IMR-90 (cell line): Measurements from ENCODE around the gene MAP7. TPM values are rescaled to one million over a fixed set of nuclear protein-coding genes. Genes with fewer than 3 reads are reported as not detected.
A peak's percentile ranks its signal among the peaks of the same experiment; 100 is the strongest.

Experiments used
- ATAC-seq: fragments of 200-7000 bp; cut with Tn5 transposase; 2 replicates; pipeline ENCODE4 v1.9.1; 2020; ENCODE audit warnings: low read depth, mild to moderate bottlenecking, moderate library complexity
- BruUV-seq: library from RNA; stranded (reverse); fragments of 400-500 nt; replicated peaks from 2 replicates; lab custom pipeline; 2021; lab: Mats Ljungman, UMichigan
- CTCF ChIA-PET: fragments of 300-600 bp; formaldehyde crosslinking; extraction: SDS; loops from one replicate; lab custom pipeline; 2021; ENCODE audit warnings: antibody characterized with exemption; lab: Yijun Ruan, JAX
- POLR2A ChIA-PET: fragments of 300-600 bp; sonication (Branson Sonifier 250); formaldehyde crosslinking; loops from one replicate; lab custom pipeline; 2022; ENCODE audit warnings: antibody characterized with exemption; ENCODE audit not compliant: unreplicated experiment; lab: Charles Lee
- DNase-seq: peaks from one replicate; pipeline ENCODE4 v3.0.0; 2013
- H2AFZ ChIP-seq: replicated peaks from 2 replicates; pipeline ENCODE3; 2013; ENCODE audit warnings: low read length, mild to moderate bottlenecking; ENCODE audit not compliant: poor library complexity
- H2AK5ac ChIP-seq: 2 replicates; pipeline ENCODE4 v1.6.1; 2013; ENCODE audit warnings: low read depth, low read length, inconsistent platforms
- H2AK9ac ChIP-seq: replicated peaks from 2 replicates; pipeline ENCODE3; 2013; ENCODE audit warnings: mild to moderate bottlenecking, low read depth, low read length, moderate library complexity; ENCODE audit not compliant: poor library complexity
- H2BK120ac ChIP-seq: 2 replicates; pipeline ENCODE4 v1.6.1; 2013; ENCODE audit warnings: low read depth, low read length, inconsistent platforms
- H2BK15ac ChIP-seq: 3 replicates; pipeline ENCODE4 v1.6.1; 2013; ENCODE audit warnings: low read depth, low read length, inconsistent platforms
- H2BK20ac ChIP-seq: 2 replicates; pipeline ENCODE4 v1.6.1; 2013; ENCODE audit warnings: low read depth, mild to moderate bottlenecking, inconsistent platforms, low read length, moderate library complexity
- H2BK5ac ChIP-seq: 2 replicates; pipeline ENCODE4 v1.6.1; 2013; ENCODE audit warnings: mild to moderate bottlenecking, low read depth, low read length, inconsistent platforms; ENCODE audit not compliant: poor library complexity, severe bottlenecking
- H3K14ac ChIP-seq: replicated peaks from 2 replicates; pipeline ENCODE4 v1.6.1; 2013; ENCODE audit warnings: low read depth, low read length, inconsistent platforms
- H3K18ac ChIP-seq: 2 replicates; pipeline ENCODE4 v1.6.1; 2013; ENCODE audit warnings: low read depth, low read length, control low read depth
- H3K23ac ChIP-seq: 2 replicates; pipeline ENCODE4 v1.6.1; 2013; ENCODE audit warnings: low read depth, low read length, inconsistent platforms
- H3K27ac ChIP-seq: 2 replicates; pipeline ENCODE4 v1.5.1; 2013; ENCODE audit warnings: mild to moderate bottlenecking, control low read depth, low read length; ENCODE audit not compliant: insufficient read depth
- H3K27me3 ChIP-seq: 2 replicates; pipeline ENCODE4 v1.6.1; 2013; ENCODE audit warnings: low read length; ENCODE audit not compliant: control insufficient read depth, insufficient read depth
- H3K36me3 ChIP-seq: 2 replicates; pipeline ENCODE4 v1.6.1; 2013; ENCODE audit warnings: low read length, mixed read lengths; ENCODE audit not compliant: control insufficient read depth, insufficient read depth
- H3K4ac ChIP-seq: 2 replicates; pipeline ENCODE4 v1.6.1; 2013; ENCODE audit warnings: low read depth, low read length, inconsistent platforms
- H3K4me1 ChIP-seq: 2 replicates; pipeline ENCODE4 v1.6.1; 2013; ENCODE audit warnings: low read length, mixed read lengths; ENCODE audit not compliant: control insufficient read depth, insufficient read depth
- H3K4me2 ChIP-seq: 2 replicates; pipeline ENCODE4 v1.6.1; 2013; ENCODE audit warnings: low read depth, mild to moderate bottlenecking, control low read depth, low read length, moderate library complexity
- H3K4me3 ChIP-seq: 2 replicates; pipeline ENCODE4 v1.5.1; 2013; ENCODE audit warnings: low read depth, mild to moderate bottlenecking, control low read depth, low read length, moderate library complexity; ENCODE audit not compliant: insufficient read depth
- H3K56ac ChIP-seq: 2 replicates; pipeline ENCODE4 v1.6.1; 2013; ENCODE audit warnings: low read length, inconsistent platforms; ENCODE audit not compliant: insufficient read depth; ENCODE audit errors: extremely low read depth
- H3K79me1 ChIP-seq, 2 experiments: 2 replicates each; pipeline ENCODE4 v1.6.1; 2013; ENCODE audit warnings: low read length in 2 of 2, inconsistent platforms in 1 of 2, low read depth in 1 of 2
- H3K9ac ChIP-seq: 2 replicates; pipeline ENCODE4 v1.6.1; 2013; ENCODE audit warnings: low read depth, low read length, control low read depth
- H3K9me1 ChIP-seq: 2 replicates; pipeline ENCODE4 v1.6.1; 2013; ENCODE audit warnings: low read length, inconsistent platforms; ENCODE audit not compliant: insufficient read depth
- H3K9me3 ChIP-seq: 2 replicates; pipeline ENCODE4 v1.6.1; 2013; ENCODE audit warnings: low read length; ENCODE audit not compliant: control insufficient read depth, insufficient read depth
- H4K20me1 ChIP-seq: 2 replicates; pipeline ENCODE4 v1.6.1; 2013; ENCODE audit warnings: low read length, inconsistent platforms; ENCODE audit not compliant: insufficient read depth
- H4K5ac ChIP-seq: 2 replicates; pipeline ENCODE4 v1.6.1; 2013; ENCODE audit warnings: mild to moderate bottlenecking, low read depth, low read length, control low read depth
- H4K8ac ChIP-seq, 2 experiments: 2 replicates each; pipeline ENCODE4 v1.6.1; 2013; ENCODE audit warnings: low read depth in 2 of 2, low read length in 2 of 2, control low read depth in 1 of 2, inconsistent platforms in 1 of 2
- H4K91ac ChIP-seq: 2 replicates; pipeline ENCODE4 v1.6.1; 2013; ENCODE audit warnings: low read depth, low read length, inconsistent platforms; ENCODE audit not compliant: insufficient read depth
- BHLHE40 ChIP-seq: fragments of 150-350 bp; IDR thresholded peaks from 2 replicates; pipeline ENCODE4 v1.6.1; 2016; ENCODE audit warnings: mild to moderate bottlenecking, low read depth, low read length
- CEBPB ChIP-seq: IDR thresholded peaks from 2 replicates; pipeline ENCODE4 v1.6.1; 2012; ENCODE audit warnings: low read depth, low read length, improper control_type of control experiment
- CHD1 ChIP-seq: IDR thresholded peaks from 2 replicates; pipeline ENCODE4 v1.6.1; 2012; ENCODE audit warnings: low read depth, low read length, improper control_type of control experiment
- CTCF ChIP-seq: conservative IDR thresholded peaks from 2 replicates; pipeline ENCODE4 v1.5.1; 2012; ENCODE audit warnings: mild to moderate bottlenecking, low read depth, low read length, improper control_type of control experiment
- FOS ChIP-seq: fragments of 150-350 bp; IDR thresholded peaks from 2 replicates; pipeline ENCODE4 v1.6.1; 2016; ENCODE audit warnings: low read depth, low read length
- MAFK ChIP-seq: IDR thresholded peaks from 2 replicates; pipeline ENCODE4 v1.6.1; 2012; ENCODE audit warnings: low read depth, low read length, improper control_type of control experiment
- MXI1 ChIP-seq: IDR thresholded peaks from 2 replicates; pipeline ENCODE4 v1.6.1; 2012; ENCODE audit warnings: low read depth, mild to moderate bottlenecking, low read length, moderate library complexity, borderline replicate concordance
- NFE2L2 ChIP-seq: fragments of 150-350 bp; IDR thresholded peaks from 2 replicates; pipeline ENCODE4 v1.6.1; 2016; ENCODE audit warnings: low read depth, mild to moderate bottlenecking, low read length
- POLR2A ChIP-seq: IDR thresholded peaks from 2 replicates; pipeline ENCODE4 v1.6.1; 2012; ENCODE audit warnings: mild to moderate bottlenecking, low read depth, low read length
- RCOR1 ChIP-seq: IDR thresholded peaks from 2 replicates; pipeline ENCODE4 v1.6.1; 2012; ENCODE audit warnings: mild to moderate bottlenecking, low read length, improper control_type of control experiment; ENCODE audit not compliant: insufficient replicate concordance
- RFX5 ChIP-seq: IDR thresholded peaks from 2 replicates; pipeline ENCODE4 v1.8.0; 2012; ENCODE audit warnings: low read depth, mild to moderate bottlenecking, low read length, moderate library complexity
- SMC3 ChIP-seq: fragments of 150-350 bp; IDR thresholded peaks from 2 replicates; pipeline ENCODE4 v1.6.1; 2016; ENCODE audit warnings: low read depth, mild to moderate bottlenecking, antibody characterized with exemption, low read length, moderate library complexity
- WGBS, 2 experiments: methylation state at CpG; one replicate each; pipeline versions ENCODE4 v1.1.5 to v1.1.7; 2013; ENCODE audit warnings: missing lambda C conversion rate in 2 of 2; ENCODE audit not compliant: insufficient read length in 1 of 2; ENCODE audit errors: extremely low coverage in 2 of 2; 5-methylcytosine and 5-hydroxymethylcytosine counted together
- dilution Hi-C: fragments of 300-500 bp; cut with HindIII; formaldehyde crosslinking; loops from one replicate; pipeline ENCODE4 v1.14.3; 2018; ENCODE audit warnings: low sequenced_read_pairs; ENCODE audit not compliant: unreplicated experiment
- in situ Hi-C: fragments of 300-500 bp; cut with MboI; formaldehyde crosslinking; loops from 3 replicates; pipeline ENCODE4 v1.14.3; 2019; ENCODE audit warnings: low sequenced_read_pairs, inconsistent platforms, mixed read lengths
- intact Hi-C: fragments of 100-400 bp; cut with micrococcal nuclease; formaldehyde crosslinking; loops from 2 replicates; pipeline ENCODE4 v1.10.0; 2022
- polyA plus RNA-seq, 3 experiments: library from polyadenylated mRNA; depleted of rRNA; stranded (reverse); fragments of >200 nt; gene quantifications; 2 replicates each; pipeline ENCODE4 v1.2.3, GENCODE V29; 2012; ENCODE audit warnings: low replicate concordance in 1 of 3
- total RNA-seq: library from RNA; depleted of rRNA; stranded (reverse); fragments of >200 nt; gene quantifications from 2 replicates; pipeline ENCODE4 v1.2.3, GENCODE V29; 2012
- TF ChIP-seq, protein P1 (sequence below): fragments of 150-350 bp; IDR thresholded peaks from 2 replicates; pipeline ENCODE4 v1.6.1; 2017; ENCODE audit warnings: mild to moderate bottlenecking, antibody characterized with exemption, low read length, low read depth

Gene MAP7
- total and polyA plus RNA-seq, 2 of the 4 experiments (the other 2 are of a cell fraction): 0.19 to 0.36 TPM

- Histone ChIP-seq H3K9ac (no peak overlapping the region), H2BK120ac (no peak overlapping the region), H3K36me3 (no peaks in the 10 kb centered on the region), H2BK20ac (peak overlapping the region; percentile 8; the same call in 1 of the 2 replicates), H2AK5ac (no peak overlapping the region), H4K8ac (no peak overlapping the region), H3K4ac (no peak overlapping the region), H3K9me3 (no peaks in the 10 kb centered on the region), H3K27ac (no peak overlapping the region), H2BK5ac (no peak overlapping the region), H4K91ac (no peak overlapping the region), H3K27me3 (no peaks in the 10 kb centered on the region), H3K14ac (no peak overlapping the region), H4K20me1 (no peaks in the 10 kb centered on the region), H2AFZ (no peak overlapping the region), H2BK15ac (no peak overlapping the region), H3K4me1 (peaks cover 12% of the 10 kb centered on the region), H3K18ac (no peak overlapping the region), H3K9me1 (peaks cover 13% of the 10 kb centered on the region), H4K5ac (no peak overlapping the region), H3K79me1 (no peaks in the 10 kb centered on the region), H2AK9ac (no peak overlapping the region), H3K23ac (no peak overlapping the region), H3K4me3 (no peak overlapping the region), H3K4me2 (no peak overlapping the region), H3K56ac (no peak overlapping the region)
- no TSS peak for BruUV-seq
- intact Hi-C loops (no loop called here), dilution Hi-C loops (no loop called here), in situ Hi-C loops (no loop called here)
- ATAC-seq: no peak
- CTCF ChIA-PET: no interaction called here
- TF ChIP-seq POLR2A (no peak), FOS (no peak), CEBPB (no peak), MAFK (no peak), CHD1 (no peak), BHLHE40 (no peak), CTCF (no peak), SMC3 (no peak), NFE2L2 (no peak), RCOR1 (no peak), MXI1 (no peak), RFX5 (no peak)
- TF ChIP-seq, protein P1, sequence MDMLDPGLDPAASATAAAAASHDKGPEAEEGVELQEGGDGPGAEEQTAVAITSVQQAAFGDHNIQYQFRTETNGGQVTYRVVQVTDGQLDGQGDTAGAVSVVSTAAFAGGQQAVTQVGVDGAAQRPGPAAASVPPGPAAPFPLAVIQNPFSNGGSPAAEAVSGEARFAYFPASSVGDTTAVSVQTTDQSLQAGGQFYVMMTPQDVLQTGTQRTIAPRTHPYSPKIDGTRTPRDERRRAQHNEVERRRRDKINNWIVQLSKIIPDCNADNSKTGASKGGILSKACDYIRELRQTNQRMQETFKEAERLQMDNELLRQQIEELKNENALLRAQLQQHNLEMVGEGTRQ: no peak
- POLR2A ChIA-PET: no interaction called here
- WGBS, 2 experiments: no CpG with 5 or more reads among the region's 6 CpGs
- no peak for DNase-seq
Observed at GRCh38 chr6:136404627-136405419, 145.4 kb downstream of the MAP7 start.
